Brain microvascular endothelial cell (primary cell): ENCODE data around the gene PDSS2.

Experiments used
- DNase-seq: peaks from one replicate; pipeline ENCODE4 v3.0.0-alpha.2; 2020
- H3K27ac ChIP-seq: fragments of 250-450 bp; sonication (Bioruptor Pico); 2 replicates; pipeline ENCODE4 v1.5.1; 2020; ENCODE audit warnings: mild to moderate bottlenecking, moderate library complexity
- H3K27me3 ChIP-seq: fragments of 250-450 bp; sonication (Bioruptor Pico); replicated peaks from 2 replicates; pipeline ENCODE4 v1.5.1; 2020; ENCODE audit warnings: mild to moderate bottlenecking
- H3K36me3 ChIP-seq: fragments of 250-450 bp; sonication (Bioruptor Pico); replicated peaks from 2 replicates; pipeline ENCODE4 v1.5.1; 2020; ENCODE audit warnings: mild to moderate bottlenecking
- H3K4me3 ChIP-seq: 2 replicates; pipeline ENCODE4 v1.5.1; 2011; ENCODE audit warnings: low read depth, mild to moderate bottlenecking, control low read depth, low read length, moderate library complexity
- CTCF ChIP-seq: IDR thresholded peaks from 2 replicates; pipeline ENCODE4 v1.5.1; 2011; ENCODE audit warnings: low read depth, mild to moderate bottlenecking, moderate library complexity, low read length, control low read depth, inconsistent platforms; ENCODE audit errors: missing control alignments
- in situ Hi-C: cut with HindIII; loops from 2 replicates; pipeline ENCODE4 v1.10.0; 2017; ENCODE audit warnings: low sequenced_read_pairs, low pct_ligation_motif_present

PDSS2 gene

GRCh38 chr6:107323133-107323785 is 136.1 kb downstream of the PDSS2 start:
- Histone ChIP-seq H3K27ac (peak overlapping the region; percentile 51), H3K27me3 (no peaks in the 10 kb centered on the region), H3K36me3 (no peaks in the 10 kb centered on the region), H3K4me3 (no peak overlapping the region)
- no peak for TF ChIP-seq CTCF
- in situ Hi-C loops: no loop called here
- peak; percentile 47 for DNase-seq

- in situ Hi-C loops: no loop called here
- no peak for TF ChIP-seq CTCF
- Histone ChIP-seq H3K4me3 (no peak overlapping the region), H3K36me3 (no peaks in the 10 kb centered on the region), H3K27ac (no peak overlapping the region), H3K27me3 (no peaks in the 10 kb centered on the region)
- no peak for DNase-seq
Measured at GRCh38 chr6:107321793-107322192, 137.6 kb downstream of the PDSS2 start.

- Histone ChIP-seq H3K27ac (no peak overlapping the region), H3K36me3 (no peaks in the 10 kb centered on the region), H3K27me3 (no peaks in the 10 kb centered on the region), H3K4me3 (no peak overlapping the region)
- in situ Hi-C loops: no loop called here
- TF ChIP-seq CTCF: no peak
- DNase-seq: no peak
Measured at GRCh38 chr6:107319906-107320530, 139.3 kb downstream of the PDSS2 start.

GRCh38 chr6:107318100-107318736 is 141.1 kb downstream of the PDSS2 start:
- H3K4me3 ChIP-seq: no peak overlapping the region
- in situ Hi-C loops: no loop called here
- DNase-seq: peak; percentile 67
- TF ChIP-seq CTCF: peak; percentile 89
- H3K27me3 ChIP-seq: no peaks in the 10 kb centered on the region
- no peak overlapping the region for H3K27ac ChIP-seq
- no peaks in the 10 kb centered on the region for H3K36me3 ChIP-seq

GRCh38 chr6:107315114-107315513 is 144.2 kb downstream of the PDSS2 start:
- in situ Hi-C loops: no loop called here
- H3K36me3 ChIP-seq: no peaks in the 10 kb centered on the region
- no peak for TF ChIP-seq CTCF

More at GRCh38 chr6:107315114-107315513, 144.2 kb downstream of the PDSS2 start:
- Histone ChIP-seq H3K27me3 (no peaks in the 10 kb centered on the region), H3K27ac (no peak overlapping the region), H3K4me3 (no peak overlapping the region)
- DNase-seq: no peak
